HG03342 (cell line): ENCODE measurements around the gene ECI1.
A peak's percentile ranks its signal among the peaks of the same experiment; 100 is the strongest.
"Not testable (repeated sequence)": the region's sequence is repeated elsewhere in the genome, so short reads cannot be mapped to it uniquely, and the experiment has no call there.

Experiments used
- ATAC-seq: cut with Tn5 transposase; IDR thresholded peaks from one replicate; pipeline ENCODE4 v1.9.1; 2021; ENCODE audit warnings: mild to moderate bottlenecking, moderate library complexity; ENCODE audit not compliant: unreplicated experiment

ECI1 gene

DNA sequence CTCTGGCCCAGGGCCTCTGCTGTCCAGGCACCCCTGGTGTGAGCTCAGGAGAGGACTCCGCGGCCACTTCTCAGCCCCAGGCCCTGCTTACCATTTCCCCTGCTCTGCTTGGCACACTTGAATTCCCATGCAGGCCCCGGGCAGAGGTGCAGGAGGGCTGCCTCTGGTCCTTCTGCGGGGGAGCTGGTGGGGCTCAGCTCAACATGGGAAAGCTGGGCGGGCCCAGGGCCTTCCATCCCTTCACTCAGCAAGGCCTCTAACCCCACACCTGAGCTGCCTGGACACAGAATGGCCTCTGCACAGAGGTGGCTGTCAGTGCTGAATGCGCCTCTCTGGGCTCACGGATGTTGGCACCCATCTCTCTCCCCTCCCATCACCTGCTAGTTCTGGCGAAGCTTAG is 29.1 kb upstream of the ECI1 start:
- ATAC-seq = no peak

DNA sequence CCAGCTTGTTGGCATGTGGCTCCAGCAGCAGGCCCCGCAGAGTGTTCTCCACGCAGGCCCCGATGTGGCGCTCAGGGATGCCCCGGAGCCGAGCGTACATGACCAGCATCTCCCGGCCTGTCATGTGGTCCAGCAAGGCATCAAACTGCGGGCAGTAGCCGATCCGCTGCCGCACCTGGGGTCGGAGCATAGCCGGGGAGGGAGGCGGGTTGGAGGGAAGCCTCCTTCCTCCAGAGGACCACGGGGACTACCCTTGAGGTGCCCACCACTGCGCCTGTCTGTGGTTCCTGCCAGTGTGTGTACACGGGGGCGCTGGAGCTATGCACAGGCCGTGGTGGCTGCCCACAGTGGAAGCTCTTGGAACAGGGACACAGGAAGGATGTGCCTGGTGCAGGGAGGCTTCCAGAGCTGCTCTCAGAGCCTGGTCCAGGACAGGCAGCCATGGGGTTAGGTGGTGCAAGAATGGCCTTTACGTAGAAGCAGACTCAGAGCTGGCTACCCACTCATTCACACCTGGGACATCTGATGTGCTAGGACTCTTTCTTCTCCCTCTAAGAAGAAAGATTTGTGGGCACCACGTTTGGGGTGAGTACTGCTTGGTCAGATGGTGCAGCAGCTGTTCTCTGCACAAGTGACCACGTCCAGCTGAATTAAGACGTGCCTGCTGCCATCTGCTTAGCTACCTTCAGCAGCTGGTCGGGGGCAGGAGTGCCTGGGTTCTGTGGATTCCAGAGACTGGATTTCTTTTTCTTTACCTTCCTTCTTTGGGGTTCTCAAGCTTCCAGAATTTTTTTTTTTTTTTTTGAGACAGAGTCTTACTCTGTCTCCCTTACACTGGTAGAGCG is 27.8 kb upstream of the ECI1 start:
- ATAC-seq = no peak

DNA sequence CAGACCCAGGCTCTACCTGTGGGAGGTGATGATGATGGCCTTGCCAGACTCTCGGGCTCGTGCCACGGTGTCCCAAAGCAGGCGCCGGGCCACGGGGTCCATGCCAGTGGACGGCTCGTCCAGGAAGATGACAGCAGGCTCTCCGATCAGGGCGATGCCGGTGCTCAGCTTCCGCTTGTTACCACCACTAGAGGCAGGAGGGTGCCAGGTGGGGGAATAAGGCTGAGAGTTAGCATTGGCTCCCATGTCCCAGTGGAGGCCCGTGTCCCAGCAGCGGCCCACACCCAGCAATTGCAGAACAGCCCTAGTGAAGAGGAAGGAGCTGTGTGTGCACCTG is 26.9 kb upstream of the ECI1 start:
- ATAC-seq = no peak

DNA sequence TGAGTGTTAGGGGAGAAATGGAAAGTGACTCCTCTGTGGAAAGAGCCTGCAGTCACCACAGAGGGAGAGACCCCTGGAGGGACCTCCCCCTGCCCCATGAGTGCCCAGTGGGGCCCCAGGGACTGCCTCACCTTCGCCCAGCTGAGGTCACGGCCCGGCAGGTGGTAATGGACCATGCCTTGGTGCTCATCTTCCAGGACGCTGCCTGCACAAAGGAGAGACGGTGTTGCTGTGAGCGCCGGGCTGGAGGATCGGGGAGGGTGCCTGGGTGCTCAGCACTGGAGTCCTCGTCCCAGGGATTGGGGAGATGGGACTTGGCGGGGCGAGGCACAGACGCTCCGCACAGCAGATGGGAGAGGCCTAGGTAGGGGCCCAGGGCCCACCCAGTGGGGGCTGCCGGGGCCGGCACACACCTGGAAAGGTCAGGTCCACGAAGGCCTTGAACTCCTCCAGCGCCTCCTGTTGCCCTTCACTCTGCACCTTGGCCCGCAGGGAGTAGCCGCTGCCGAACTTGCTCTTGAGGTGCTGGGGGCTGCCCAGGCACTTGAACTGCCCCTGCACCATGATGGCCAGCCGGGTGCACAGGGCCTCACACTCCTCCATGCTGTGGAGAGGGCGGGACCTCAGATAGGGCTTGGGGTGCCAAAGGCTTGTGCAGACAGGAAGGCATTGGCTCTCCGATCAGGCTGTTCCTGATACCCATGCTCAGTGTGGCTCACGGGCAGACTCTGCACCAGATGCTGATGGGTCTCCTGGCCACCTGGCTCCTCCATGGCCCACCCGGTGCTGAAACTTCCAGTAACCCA is 26.3 kb upstream of the ECI1 start:
- ATAC-seq = no peak

DNA sequence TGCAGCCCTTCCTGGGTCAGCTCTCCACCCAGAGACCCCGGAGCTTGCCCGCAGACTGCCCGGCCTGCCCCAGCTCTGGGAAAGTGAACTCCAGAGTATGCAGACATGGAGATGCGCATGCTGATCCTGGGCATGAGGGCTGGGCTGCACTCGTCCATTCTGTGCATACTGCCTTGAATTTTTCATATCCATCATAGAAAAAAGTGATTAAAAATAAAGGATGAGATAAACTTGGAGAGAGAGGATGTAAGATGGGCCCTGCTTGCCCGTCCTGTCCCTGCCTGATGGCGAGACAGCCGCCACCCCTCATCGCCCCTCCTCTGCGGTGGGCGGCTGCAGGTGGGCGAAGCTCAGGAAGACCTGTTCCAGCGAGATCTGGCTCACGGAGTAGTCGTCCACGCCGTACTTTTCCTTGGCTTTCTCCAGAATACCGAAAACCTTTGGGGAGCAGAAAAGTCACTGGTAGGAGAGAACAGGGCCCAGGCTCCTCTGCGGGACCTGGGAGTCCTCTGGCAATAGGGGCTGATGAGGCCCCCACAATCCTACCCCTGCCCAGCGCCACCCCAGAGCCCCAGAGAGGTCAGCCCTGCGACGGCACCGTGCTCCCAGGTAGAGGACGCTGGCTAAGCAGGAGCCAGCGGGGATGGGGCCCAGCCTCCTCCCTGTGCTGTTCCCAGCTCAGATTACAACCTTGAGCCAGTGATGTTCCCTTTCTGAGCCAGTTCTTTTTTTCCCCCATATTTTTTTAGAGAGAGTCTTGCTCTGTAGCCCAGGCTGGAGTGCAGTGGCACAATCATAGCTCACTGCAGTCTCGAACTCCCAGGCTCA is 25.2 kb upstream of the ECI1 start:
- ATAC-seq = no peak

DNA sequence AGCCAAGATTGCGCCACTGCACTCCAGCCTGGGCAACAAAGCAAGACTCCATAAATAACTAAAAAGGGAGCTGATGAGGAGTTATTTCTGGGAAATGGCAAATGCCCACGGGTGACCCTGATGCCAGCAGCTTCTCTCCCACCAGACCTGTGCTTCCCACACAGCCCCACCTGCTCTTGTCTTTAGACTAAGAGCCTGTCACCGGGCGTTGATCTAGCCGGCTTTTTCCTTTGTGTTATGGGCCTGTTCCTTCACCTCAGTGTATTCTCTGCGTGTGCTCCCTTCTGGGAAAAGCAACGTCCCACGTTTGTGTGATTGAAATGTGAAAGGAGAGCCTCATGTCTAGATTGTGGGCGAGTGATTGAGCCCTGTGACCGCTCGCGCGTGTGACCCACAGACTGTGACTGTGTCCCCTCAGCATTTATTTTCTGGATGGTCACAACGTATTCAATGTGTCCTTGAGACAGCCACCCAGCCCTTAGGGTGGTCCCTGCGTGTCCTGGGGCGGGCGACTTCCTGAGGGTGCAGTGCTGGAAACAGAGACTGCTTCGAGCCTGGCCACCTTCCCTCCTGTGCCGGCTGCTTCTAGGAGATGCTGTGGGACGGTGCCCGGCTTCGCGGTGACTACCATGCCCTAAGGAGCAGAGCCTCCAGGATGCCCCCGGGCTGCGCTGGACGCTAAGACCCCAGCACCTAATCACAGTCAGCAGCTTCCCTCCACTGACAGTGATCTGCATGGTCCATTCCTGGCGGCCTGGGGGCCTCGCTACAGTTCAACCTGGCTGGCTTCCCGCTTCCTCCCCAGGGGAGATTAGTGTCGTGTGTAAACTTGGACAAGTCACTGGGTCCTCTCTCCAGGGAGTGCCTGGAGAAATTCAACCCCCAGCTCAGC is 24.3 kb upstream of the ECI1 start:
- ATAC-seq = no peak

DNA sequence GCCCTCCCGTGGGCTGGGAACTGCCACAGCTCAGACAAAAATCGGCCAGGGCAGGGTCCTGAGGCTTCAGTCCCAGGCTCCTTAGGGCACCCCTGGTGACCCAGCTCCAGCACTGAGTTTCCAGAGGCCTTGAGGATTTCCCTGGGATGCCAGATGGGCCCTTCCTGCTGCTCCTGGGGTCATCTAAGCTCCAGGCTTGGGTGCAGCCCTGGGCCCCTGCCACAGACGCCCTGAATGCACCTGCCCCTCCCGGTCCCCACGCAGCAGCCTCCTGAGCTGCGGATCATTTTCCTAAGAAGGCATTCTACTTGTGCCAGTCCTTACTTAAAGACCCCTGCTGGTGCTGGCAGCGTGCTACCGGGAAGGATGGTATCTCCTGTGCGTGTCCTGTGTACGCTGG is 22.5 kb upstream of the ECI1 start:
- no peak for ATAC-seq

DNA sequence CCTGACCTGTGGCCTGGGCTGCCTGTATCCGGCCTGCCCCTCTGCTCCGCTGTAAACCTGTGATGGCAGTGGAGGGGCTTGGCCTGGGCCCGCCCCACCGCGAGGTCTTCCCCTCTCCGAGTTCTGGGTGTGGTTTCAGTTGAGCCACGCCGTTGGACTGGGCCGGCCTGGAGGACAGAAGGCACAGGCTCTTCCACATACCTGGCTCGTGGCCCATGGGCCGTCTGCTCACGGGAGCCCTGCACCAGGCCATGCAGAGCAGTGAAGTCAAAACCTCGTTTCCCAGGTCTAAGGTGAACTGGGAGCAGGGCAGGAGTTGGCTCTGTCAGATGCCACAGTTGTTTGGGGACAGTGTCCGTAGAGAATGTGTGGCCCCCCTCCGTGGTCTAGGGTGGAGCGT is 22.1 kb upstream of the ECI1 start:
- no peak for ATAC-seq

DNA sequence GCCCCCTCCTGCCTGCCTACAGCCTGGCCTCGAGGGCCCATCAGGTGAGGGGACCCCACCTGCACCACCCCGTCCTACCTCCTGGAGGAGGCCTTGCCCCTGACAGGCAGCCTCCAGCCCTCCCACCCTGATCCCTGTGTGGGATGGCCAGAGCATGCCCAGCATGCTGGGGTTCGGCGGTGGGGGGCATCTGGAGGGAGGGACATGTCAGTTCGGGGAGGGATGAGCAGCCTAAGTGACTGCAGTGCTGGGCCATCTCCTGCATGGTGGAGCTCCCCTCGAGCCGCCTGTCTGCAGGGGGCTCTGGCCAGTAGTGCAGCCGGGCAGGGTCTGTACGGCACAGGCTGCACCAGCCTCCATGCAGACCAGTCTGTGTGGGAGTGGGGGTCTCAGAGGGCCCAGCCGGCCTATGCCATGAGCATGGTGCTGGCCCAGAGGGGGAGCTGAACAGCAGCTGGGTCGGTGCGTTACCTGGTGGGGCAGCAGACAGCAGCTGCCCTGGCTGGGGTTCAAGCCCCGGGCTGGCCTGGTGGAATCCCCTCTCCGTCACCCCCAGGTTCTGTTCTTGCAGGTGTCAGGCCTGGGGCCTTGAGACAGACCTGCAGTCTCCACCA is 20.6 kb upstream of the ECI1 start:
- no peak for ATAC-seq

DNA sequence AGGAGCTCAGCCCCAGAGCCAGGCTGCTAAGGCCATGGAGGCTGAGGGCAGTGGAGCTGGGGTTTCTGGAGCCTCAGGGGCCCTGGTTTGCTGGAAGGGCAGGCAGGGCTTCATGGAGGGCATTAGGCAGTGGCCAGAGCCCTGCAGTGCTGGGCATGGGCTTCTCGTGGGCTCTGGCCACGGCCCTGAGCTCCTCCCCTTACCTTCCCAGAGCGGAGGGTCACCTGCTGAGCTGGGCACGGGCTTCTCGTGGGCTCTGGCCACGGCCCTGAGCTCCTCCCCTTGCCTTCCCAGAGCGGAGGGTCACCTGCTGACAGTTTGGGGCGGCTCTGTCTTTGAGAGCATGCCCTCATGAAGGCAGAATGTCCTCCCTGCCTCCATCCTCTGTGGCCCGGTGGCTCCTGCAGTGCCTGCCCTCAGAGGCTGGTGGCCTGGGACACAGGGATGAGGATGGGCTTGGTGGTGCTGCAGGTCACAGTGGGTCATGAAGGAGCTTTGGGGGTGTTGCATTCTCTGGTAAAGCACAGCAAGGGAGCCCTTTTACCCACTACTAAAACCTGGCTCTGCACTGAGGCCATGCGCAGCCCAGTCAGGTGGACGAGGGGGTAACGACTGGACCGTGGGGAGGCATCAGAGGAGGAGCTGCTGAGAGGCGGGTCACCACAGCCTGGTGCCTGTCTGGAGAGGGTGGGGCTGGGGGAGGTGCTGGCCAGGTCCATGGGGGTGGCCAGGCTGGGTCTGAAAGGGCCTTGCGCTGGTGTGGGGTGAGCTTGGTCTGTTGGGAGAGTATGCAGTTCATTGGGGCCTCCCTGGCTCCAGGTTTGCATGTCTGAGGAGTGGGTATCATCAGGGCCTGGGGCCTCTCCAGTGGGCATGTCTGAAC is 19.4 kb upstream of the ECI1 start:
- no peak for ATAC-seq

DNA sequence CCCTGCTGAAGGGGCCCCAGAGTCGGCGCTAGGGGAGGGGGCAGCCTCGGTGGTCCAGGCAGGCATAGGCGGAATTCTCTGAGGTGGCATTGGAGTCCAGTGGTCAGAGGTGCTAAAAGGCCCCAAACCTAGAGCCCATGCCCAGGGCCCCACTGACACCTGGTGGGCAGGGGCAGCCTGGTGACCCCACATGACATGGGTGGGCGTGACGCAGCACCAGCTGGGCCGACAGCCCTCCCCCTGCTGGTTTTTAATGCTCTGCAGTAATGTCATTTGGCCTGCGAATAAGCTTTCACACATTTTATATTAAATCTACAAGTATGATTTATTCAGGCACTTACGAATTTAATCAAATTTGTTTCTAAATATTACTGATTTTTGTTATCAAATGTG is 18.7 kb upstream of the ECI1 start:
- ATAC-seq = no peak

DNA sequence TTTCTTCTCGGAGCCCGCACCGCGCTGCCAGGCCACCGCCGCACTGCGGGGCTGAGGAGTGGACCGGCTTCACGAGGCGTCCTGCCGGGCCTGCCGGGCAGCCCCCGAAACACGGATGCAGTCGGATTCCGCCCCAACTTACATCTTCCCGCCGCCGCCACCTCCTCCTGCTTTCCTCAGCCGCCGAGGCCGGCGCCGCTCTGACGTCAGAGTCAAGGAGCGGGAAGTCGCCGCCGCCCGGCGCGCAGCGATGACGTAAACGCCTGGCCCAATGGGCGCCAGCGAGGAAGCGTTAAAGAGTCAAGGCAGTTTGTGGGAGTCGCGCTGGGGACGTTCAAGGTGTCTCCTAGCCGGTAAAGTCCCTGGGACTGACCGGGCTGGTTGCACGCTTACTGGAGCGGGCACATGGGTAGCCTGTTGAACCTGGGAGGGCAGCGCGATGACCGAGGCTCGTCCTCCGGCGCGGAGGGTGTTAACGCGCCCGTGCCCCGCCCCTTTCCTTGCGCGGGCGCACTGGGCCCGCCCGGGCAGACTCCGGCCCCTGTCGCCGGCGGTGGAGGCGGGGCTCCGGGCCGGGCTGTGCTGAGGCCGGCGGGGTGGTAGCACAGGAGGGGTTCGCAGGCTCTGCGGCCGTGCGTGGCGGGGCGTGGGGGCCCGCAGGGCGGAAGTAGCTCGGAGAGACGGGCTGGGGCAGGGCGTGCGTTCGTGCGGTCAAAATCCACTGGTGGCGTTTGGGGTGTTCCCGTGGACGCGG is 16.7 kb upstream of the ECI1 start, which contains the start of gene RNPS1:
Gene RNPS1, minus strand, starts transcription at position 214 of the 754 bp plus-strand sequence. CDS start 3,483 bp downstream, outside the sequence.
- peak; percentile 65 for ATAC-seq

DNA sequence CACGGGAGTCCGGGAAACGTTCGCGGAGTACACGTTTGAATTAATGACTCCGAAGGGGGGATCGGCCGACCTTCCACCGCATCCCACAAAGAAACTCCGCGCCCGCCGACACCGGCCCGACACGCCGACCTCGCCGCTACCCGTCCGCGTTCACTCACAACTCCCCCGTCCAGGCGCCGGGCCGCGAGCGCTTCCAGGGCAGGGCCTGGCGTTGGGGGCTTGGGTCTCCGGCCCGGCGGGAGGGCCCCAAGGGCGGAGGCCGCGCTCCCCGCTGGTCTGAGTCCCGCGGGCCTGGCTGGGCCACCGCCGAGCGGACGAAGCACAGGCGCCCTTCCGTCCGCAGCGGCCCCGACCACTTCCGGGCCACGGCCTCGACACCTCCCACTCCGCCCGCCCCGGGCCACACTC is 16.1 kb upstream of the ECI1 start:
- peak; percentile 49 for ATAC-seq

DNA sequence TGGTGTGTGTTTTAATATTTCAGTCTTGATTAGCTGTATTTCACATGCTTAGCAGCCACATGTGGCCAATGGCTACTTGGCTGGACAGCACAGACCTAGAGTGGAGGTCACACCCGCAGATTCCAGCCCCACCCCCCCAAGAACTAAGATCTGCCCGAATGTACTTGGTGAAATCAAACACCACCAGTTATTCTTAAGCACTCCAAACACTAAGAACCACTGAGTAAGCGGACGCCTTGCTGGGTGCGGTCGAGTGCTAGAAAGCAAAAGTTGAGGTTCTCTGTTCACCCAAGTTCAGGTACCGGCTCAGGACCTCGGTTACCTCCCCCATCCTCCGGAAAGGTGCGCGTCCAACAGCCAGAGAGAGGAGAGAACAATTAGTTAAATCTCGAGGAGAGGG is 15.5 kb upstream of the ECI1 start:
- ATAC-seq = not testable (repeated sequence)

DNA sequence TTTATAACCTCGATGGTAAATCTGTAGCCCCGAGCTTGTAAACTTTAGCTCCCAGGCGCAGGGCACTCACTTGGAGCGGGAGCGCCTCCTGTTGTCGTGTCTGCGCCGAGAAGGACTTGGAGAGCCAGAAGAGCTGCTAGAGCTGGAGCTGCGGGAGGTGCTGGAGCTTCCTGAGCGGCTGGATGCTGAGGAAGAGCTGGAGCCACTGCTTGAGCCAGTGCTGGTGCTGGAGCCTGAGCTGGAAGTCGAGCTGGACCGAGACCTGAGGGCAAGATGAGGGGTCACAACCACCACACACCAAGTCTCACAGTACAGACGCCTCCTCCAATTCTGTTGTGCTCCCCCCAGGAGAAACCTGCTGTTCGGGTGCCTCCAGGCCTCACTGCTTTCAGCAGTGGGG is 11.6 kb upstream of the ECI1 start:
- not testable (repeated sequence) for ATAC-seq

DNA sequence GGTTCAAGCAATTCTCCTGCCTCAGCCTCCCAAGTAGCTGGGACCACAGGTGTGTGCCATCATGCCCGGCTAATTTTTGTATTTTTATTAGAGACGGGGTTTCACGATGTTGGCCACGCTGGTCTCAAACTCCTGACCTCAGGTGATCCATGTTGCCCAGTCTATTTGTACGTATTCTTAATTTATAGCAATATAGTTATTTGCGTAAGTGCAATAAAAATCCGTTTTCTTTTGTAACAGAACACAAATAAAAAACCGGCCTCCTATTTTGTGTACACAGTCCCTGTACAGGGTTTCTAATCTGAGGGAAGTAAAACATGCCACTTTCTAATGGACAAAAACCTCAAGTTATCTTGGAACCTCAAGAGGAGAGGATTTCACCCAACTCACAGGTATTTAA is 8.9 kb upstream of the ECI1 start:
- ATAC-seq = no peak

DNA sequence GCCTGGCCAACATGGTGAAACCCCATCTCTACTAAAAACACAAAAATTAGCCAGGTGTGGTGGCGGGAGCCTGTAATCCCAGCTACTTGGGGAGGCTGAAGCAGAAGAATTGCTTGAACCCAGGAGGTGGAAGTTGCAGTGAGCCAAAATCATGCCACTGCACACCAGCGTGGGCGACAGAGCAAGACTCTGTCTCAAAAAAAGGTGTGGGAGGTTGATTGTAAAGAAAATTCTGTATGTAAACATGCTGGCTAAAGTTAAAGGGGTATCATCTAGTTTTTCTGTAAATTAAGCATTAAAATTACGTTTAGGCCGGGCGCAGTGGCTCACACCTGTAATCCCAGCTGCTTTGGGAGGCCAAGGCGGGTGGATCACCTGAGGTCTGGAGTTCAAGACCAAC is 7.1 kb upstream of the ECI1 start:
- not testable (repeated sequence) for ATAC-seq

DNA sequence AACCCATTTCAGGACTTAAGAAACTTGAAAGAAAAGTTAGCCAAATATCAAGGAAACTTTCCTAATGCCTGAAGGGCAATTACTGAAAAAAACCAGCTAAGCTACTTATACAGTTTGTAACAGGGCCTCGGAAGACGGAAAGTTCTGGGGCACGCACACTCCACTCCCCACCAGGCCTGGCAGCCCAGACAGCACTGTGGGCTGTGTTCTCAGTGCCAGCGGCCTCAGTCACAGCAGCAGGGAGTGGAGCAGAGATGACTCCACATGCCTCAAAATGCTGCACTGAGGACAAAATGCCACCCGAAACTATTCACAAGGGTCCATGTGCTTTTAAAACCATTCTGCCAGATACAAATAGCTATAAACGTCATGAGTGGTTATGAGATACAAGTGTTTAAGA is 6.3 kb upstream of the ECI1 start:
- no peak for ATAC-seq
